SW480 (cell line): ENCODE results near the gene TMEFF2.
"Not testable (repeated sequence)": the region's sequence is repeated elsewhere in the genome, so short reads cannot be mapped to it uniquely, and the experiment has no call there.

Experiments
- DNase-seq: peaks from one replicate; pipeline ENCODE4 v3.0.0-alpha.2; 2016; ENCODE audit warnings: low spot score

The TMEFF2 gene

DNA sequence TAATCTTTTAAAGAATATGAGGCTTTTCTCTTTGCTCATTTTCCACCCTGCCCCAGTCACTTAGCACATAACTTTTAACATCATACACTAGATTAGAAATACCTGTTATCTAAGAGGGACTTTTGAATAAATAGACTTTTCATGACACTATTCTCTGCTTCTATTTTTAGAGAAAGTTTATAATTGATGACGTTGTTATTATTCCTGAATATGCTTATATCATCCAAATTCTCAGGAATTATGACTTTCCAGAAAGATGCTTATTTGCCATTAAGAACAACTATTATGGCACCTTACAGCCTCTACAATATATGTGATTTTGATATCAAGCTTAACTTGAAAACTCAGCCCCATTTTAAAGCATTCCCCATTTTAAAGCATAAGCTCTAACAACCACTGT lies 11.4 kb downstream of the TMEFF2 start:
- no peak for DNase-seq

DNA sequence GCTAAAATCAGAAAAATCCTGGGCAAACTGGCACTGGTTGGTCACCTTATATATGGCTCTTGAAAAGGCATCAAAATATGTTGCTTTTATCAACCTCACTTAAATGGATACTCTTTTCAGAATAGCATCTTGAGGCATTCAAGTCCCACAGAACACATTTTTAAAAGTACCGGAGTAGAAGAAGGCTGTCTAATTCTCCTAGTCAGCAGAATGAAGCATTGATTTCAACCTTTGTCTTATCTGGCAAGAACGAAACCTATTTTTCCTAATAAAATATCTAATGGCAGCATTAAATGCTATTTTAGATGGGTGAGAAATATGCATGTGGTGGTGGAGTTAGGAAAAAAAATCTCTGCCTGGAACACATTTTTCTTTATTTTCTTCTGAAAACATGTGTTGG lies 27.8 kb downstream of the TMEFF2 start:
- no peak for DNase-seq

DNA sequence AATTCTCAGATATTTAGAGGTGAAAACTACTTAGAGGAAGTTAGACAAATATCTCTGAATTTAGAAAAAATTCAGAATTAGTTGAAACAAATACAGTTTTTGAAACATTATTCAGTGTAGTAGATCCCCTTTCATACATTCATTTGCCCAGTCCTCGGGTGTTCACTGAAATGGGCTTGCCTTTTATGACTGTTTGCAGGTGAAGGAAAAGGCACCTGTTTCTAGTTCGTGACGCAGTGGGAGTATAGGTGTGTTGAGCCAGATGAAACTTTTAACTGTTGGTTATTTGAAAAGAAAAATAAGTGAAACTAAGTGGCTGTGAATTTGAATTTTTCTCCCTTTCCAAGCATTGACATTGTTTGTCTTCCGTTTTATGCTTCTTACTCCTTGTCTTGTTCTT lies 28.9 kb downstream of the TMEFF2 start:
- no peak for DNase-seq

DNA sequence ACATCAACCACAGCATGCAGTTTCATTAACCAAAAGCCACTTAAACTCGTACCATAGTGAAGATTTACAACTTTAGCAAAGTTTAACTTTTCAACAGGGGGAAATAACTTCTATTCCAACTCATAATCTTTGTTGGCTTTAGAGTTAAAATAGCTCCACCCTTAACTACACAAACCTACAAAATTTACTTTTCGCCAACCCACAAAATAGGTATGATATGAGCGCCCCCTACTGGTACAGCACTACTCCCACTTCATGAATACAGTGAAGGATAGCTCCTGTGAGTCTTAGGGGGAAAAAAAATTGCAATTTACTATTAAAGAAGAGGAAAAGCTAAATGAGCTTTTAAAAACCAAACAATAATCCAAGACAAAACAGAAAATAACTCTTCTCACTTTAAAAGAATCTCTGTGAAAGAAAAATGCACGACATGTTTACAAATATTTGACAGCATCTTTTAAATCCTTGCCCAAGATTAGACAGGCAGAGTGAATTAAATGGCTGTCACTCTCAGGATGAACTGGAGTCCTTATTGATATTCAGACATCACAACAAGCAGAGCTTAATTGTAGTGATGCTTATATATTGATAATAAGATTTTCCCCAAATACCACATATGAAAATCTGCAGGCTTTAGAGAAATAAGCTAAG lies 32.2 kb downstream of the TMEFF2 start:
- peak; percentile 54 for DNase-seq

DNA sequence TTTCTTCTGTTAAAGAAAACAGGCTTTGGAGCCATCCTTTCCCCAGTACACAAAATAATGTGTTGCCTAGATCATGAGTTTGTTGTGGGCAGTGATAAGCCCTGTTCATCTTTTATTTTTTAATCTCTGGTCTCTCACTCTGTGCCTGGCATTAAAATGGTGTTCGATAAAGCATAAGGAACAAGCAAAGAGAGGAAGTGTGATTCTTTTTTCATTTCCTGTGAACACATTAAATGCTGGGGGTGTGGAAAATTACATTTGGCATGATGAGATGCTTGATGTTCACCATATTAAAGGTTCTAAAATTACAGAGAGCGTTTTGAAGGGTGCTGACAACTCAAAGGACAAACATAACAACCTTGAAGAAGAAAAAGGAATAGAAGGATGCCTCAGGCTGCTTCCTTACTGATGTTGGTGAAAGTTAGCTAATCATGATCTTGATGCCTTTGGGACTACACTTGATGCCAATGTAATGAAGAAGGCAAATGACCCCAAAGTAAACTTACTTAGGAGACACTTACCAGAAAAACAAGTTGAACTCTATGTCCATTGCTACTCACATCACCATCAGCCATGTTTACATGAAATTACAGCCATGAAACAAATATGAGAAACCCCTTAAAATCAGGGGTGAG lies 33.0 kb downstream of the TMEFF2 start:
- no peak for DNase-seq

DNA sequence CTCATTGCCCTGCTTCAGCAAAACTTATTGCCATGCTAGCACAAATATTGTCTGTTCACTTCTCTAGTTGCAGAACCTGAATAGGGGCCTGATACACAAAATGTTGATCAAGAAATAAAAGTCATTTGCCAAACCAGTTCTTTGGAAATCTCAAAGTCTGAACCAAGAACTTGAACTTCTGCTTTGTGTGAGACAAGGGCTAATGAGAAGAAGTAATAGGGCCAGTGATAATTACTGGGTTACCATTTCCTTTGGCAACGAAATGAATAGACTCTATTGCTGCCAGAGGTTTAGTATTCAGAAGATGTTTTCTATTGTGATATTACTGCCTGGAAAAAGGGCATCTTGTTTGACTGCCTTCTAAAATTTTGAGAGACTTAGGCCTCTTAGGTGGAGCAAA lies 35.0 kb downstream of the TMEFF2 start:
- no peak for DNase-seq

DNA sequence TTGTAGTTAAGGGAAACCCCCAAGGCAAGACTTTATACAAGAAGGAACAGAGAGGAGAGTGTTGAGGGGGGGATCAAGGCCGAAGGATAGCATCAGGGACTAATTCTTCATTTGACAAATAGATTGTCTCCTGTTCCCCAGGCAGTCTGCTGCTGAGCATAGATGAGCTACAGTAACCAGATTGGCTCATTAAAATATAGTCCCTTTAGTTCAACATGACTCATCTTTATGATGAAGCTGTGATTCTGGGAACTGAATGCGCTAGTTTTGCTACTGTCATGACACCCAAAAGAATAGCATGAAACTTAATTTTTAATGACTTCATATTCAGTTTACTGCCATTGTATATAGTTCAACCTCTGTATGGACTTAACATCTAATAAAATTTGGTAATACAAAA lies 35.5 kb downstream of the TMEFF2 start:
- DNase-seq = no peak

DNA sequence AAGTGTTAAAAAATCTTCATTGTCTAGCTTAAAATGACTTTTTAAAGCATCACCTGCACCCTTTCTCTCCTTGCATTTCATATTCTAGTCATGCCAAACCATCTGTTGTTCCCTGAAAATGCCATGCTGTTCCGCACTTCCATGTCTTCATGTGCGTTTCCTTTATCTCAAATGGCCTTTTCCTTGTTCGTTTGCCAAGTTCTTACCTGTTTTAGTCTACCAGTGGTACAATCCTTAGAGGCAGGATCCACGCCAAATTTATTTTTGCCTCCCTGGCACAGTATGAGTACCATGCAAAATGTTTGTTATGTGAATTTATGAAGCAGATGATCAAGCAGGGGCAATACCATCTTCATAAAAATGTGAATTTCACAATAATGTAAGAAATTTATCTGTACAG lies 37.0 kb downstream of the TMEFF2 start:
- no peak for DNase-seq

DNA sequence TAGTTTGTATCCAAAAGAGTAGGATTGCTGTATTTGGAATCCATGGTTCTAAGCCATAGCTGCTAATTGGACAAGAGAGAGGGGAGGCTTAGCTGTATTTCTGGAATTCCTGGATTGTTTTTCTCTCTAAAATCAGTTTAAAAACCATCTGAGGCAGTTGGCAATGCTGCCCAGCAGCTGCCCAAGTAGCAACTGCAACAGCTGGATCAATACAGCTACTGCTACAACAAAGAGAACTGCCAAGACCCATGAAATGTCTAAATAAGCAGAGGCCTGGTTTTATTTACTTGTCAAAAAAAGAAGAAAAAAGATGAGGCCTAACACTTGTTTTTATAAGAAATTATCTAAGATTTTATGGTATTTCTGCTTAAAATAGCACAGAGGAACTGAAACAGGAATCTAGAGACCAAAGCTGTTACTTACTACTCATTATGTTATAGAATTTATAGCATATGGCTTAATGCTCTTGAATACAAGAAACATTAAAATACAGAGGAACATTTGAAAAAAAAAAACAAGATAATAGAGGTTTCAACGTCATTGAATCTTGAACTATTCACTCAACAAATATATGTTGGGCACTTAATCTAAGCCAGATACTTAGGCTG lies 39.1 kb downstream of the TMEFF2 start:
- no peak for DNase-seq

DNA sequence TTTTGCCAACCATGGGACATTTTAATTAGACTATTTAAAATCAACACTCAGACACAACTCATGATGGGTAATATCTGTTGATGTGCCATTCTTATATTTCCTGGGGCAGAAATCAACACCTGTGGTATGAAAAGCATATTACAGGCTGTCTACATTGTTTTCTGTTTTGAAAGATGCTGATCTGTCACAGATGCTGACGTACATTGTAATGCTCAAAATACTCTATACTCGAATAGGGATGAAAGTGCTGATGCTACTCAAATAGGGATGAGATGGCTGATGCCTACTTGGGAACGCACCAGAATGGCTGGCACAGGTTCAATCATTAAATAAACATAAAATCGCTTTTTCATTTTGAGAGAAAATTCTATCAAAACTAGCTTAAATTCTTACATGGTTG lies 41.2 kb downstream of the TMEFF2 start:
- no peak for DNase-seq

DNA sequence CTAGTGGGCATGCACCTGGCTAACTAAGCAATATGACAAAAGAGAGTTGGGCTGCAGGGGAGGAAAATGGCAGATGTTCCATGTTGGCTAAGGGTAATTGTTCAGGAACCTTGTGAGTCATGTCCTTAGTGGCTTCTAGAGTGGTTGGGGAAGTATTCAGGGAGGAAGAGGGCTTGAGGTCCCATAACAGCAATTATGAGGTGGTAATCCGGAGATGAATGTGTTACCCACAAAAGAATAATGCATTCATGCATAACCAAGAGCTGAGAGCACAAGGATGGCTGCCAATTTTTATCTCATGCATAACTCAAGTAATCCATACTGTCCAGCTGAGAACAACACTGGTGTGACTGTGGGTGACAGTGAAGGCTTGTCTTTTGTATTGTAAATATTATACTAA lies 42.9 kb downstream of the TMEFF2 start:
- peak; percentile 15 for DNase-seq

DNA sequence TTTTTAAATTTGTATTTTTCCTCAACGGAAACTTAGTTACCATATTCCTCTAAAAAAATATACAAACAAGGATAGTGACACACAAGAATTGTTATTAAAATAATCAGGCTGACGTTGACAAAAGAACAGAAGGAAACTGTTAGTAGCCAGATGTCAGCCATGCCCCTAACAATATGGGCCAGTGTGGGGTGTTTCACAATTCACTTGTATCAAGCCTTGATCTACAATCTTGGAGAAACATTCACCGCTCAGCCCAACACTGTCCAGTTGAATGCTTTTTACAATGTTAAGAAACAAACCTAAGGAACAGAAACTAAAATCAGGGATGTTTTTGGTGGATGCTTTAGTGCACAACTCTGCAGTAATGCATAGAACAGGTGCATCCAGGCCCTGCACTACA lies 44.6 kb downstream of the TMEFF2 start:
- DNase-seq = no peak

DNA sequence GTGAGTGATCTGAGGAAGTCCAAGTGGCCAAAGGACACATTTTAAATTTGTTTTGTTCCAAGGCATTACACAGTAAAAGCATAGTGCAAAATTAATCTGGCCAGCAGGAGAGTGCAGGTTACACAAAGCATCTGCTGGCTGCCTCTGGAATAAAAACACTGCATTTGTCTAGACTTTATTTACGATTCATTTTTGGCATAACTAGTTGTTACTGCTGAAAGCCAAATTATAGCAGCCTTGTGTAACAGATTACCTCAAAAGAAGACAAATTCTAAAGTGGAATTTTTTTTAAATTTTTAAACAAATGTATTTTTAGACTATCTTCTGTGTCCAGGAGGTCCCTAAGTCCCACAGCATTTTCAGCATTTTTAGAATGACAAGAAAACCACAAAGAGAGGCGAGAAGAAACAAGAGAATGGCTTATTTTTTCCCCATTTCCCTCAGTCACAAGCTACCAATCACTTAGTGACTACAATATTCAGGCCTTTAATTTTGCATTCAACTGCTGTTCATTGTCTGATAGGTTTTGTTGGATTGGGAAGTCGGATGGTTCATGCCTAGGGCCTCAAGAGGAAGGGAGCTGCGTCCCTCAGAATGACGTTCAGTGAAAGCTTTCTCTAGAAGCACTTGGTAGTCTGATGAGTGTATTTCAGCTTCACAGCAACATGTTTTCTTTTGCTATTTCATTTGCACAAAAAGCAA lies 46.0 kb downstream of the TMEFF2 start:
- DNase-seq = no peak

DNA sequence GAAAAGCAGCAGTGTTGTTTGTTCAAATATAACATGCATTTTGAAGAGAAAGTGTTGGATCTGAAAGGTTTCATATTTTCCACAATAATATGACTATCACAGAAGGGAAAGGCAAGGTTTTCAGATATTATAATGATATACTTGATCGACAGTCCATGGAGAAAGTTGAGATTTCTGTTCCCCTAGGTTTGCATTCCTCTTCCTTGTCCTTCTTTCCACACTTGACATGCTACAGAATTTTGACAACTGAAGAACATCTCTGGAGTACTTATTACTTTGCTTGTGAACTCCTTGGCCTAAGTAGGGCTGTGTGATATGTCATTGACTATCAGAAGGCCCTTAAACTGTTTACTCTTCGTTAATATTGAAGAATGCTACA lies 46.5 kb downstream of the TMEFF2 start:
- DNase-seq = no peak

DNA sequence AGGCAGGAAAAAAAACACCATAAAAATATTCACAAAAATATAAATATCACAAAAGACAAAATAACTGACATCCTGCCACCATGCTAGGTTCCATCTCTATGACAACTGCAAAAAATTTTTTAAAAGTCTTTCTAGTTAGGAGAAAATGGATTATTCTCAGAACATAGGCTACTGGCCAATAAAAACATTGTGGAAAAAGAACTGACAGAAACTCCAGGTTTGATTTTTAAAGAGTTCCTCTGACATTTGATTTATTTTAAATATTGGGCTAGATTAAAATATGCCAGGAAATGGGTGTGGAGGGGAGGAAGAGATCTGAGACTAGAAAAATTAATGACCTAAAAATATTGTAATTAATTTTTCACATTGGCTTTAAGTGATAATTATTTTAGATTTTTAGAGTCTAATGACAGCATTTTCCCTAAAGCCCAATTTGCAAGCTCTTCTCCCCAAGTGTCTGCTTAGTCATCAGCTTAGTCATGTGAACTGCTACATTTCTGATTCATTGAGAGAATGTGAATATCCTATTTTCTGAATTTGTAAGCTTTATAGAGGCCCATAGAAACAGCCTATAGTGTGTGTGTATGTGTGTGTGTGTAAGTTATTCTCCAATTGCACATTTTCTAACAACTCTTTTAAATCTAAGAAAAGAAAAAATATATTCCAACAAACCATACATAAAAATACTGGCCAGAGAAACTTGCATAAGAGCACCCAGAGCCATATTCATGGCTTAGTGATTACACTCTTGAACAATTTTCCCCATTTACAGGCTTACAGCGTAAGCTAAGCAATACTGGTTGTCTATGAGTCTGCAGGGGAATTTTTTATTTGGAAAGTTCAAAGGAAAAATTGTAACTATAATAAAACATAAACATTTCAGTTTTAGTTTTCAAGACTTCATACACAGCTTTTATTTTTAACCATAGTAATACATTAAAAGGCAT lies 48.4 kb downstream of the TMEFF2 start:
- DNase-seq = no peak

DNA sequence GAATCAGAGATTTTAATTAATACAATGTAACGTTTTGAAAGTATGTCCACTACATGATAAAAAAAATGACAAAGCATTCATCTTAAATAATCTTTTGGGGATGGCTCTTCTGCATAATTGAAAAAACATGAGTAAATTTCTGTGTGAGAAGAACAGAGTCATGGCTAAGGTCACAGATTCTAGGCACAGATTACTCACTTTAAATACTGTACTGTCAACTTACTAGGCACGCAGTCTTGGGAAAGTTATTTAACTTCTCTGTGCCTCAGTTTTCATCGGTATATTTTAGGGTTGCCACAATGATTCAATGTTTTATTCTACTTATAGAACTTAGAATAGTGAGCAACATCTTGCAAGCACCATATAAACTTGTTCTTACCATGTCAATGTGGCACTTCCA lies 49.2 kb downstream of the TMEFF2 start:
- DNase-seq = no peak

DNA sequence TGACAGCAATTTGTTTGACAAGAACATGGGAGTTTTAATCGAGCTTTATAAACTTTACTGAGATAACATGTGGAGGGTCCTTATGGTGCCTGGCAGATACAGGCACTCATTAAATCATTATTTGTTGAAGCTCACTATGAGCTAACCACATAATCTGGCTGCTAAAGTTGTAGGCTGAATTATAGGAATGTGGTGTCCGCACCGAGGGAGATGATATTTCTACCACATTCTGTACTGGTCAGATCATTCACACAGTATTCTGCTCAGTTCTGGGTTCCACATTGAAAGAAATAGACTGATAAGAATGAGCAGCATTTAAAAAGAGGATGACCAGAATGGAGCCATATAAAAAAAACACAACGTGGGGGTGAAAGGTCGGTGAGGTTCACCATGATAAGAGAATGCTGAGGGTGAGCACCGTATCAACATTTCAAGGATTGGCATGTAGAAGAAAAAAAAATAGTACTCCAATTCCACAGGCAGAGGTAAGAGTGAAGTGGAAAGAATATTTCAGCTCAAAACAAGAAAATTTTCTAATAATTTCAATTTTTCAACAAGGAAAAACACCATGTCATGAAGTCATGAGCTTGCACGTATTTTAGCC lies 54.4 kb downstream of the TMEFF2 start:
- DNase-seq = no peak

DNA sequence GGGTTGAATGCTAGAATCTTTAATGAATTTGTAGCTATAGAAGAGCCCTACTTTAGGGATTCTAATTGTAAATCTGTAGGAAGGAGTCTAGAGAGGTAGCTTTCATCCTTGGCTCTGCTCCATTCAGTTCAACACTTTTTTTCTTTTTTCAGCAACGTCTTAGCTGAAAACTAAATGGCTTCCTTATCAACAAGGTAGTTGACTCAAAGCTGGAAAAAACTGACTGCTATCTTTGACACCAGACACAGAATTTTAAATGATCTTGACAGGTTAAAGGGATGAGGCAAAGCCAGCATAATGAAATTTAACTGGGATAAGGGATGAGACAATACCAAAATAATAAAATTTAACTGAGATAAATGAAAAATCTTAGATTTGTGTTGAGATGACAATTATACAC lies 54.9 kb downstream of the TMEFF2 start:
- DNase-seq = no peak

DNA sequence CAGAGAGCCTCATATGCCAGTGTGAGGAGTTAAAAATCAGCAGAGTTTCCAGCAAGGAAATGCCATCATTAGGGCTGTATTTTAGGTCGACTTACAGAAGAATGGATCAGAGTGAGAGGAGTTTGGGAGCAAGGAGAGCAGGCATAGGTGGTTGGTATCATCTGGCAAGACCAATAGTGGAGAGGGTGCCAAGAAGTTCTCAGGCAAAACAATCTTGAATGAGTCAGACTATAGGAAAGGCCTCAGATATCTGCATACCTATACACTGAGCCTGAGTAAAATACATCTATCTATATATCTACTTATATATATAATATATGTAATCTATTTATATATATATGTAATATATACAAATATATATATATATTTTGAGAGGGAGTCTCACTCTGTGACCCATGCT lies 57.3 kb downstream of the TMEFF2 start:
- no peak for DNase-seq

DNA sequence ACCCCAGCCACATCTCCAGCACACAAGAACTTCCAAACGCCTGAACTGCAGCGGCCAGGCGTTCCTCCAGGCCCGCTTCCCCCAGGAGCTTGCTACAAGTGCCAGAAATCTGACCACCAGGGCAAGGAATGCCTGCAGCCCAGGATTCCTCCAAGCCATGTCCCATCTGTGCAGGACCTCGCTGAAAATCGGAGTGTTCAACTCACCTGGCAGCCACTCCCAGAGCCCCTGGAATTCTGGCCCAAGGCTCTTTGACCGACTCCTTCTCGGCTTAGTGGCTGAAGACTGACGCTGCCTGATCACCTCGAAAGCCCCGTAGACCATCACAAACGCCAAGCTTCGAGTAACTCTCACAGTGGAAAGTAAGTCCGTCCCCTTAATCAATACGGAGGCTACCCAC lies 62.1 kb downstream of the TMEFF2 start:
- DNase-seq = not testable (repeated sequence)

DNA sequence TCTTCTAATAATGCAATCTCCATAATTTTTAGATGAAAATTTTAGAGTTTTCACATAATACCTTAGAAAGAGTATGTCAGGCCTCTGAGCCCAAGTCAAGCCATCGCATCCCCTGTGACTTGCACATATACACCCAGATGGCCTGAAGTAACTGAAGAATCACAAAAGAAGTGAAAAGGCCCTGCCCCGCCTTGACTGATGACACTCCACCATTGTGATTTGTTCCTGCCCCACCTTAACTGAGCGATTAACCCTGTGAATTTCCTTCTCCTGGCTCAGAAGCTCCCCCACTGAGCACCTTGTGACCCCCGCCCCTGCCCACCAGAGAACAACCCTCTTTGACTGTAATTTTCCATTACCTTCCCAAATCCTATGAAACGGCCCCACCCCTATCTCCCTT lies 64.4 kb downstream of the TMEFF2 start:
- not testable (repeated sequence) for DNase-seq

DNA sequence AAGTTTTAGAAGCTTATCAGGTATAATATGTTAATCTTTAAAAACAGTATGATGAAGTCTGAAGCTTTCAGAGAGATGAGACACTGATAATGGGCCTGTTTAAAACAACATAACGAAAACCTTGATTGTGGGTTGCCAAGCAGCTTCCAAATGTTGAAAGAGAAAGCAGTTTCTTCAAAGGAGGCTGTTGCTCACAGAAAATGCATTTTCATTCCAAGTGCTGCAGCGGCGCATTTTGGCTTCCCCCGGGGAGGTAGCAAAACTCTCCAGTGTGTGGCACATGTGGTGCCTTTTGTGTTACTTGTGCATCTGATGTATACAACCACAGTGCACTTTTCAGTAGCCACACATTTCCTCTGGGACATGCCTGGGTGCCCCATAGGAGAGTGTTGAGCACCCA lies 66.1 kb downstream of the TMEFF2 start:
- no peak for DNase-seq
